Hepatocyte (in vitro differentiated cells): Measurements from ENCODE around the gene THRSP. TPM values are rescaled to one million over a fixed set of nuclear protein-coding genes. Genes with fewer than 3 reads are reported as not detected.

ENCODE experiments used
- DNase-seq: peaks from one replicate; pipeline ENCODE4 v3.0.0-alpha.2; 2016; ENCODE audit warnings: low spot score
- H2AFZ ChIP-seq: fragments of 200-600 bp; sonication (generic); 2 replicates; pipeline ENCODE4 v1.6.0; 2016; ENCODE audit warnings: antibody characterized with exemption, mild to moderate bottlenecking
- H3K27ac ChIP-seq: fragments of 200-600 bp; sonication (generic); 2 replicates; pipeline ENCODE4 v1.5.1; 2016; ENCODE audit warnings: mild to moderate bottlenecking
- H3K27me3 ChIP-seq: fragments of 200-600 bp; sonication (generic); 2 replicates; pipeline ENCODE4 v1.6.1; 2016
- H3K36me3 ChIP-seq: fragments of 200-600 bp; sonication (generic); replicated peaks from 2 replicates; pipeline ENCODE4 v1.5.1; 2016; ENCODE audit warnings: low read depth; ENCODE audit not compliant: insufficient read depth
- H3K4me1 ChIP-seq: fragments of 200-600 bp; sonication (generic); 2 replicates; pipeline ENCODE4 v1.5.1; 2016; ENCODE audit warnings: mild to moderate bottlenecking, moderate library complexity; ENCODE audit not compliant: insufficient read depth
- H3K4me2 ChIP-seq: fragments of 200-600 bp; sonication (generic); 2 replicates; pipeline ENCODE4 v1.6.0; 2016
- H3K4me3 ChIP-seq: fragments of 200-600 bp; sonication (generic); 2 replicates; pipeline ENCODE4 v1.5.1; 2016; ENCODE audit warnings: mild to moderate bottlenecking
- H3K79me2 ChIP-seq: fragments of 200-600 bp; sonication (generic); 2 replicates; pipeline ENCODE4 v1.6.0; 2017; ENCODE audit warnings: mild to moderate bottlenecking
- H3K9me2 ChIP-seq: fragments of 200-600 bp; sonication (generic); replicated peaks from 2 replicates; pipeline ENCODE4 v1.6.0; 2017; ENCODE audit warnings: mild to moderate bottlenecking; ENCODE audit not compliant: insufficient read depth
- H3K9me3 ChIP-seq: fragments of 200-600 bp; sonication (generic); 2 replicates; pipeline ENCODE4 v1.5.1; 2016; ENCODE audit warnings: low read depth, mild to moderate bottlenecking
- H4K20me1 ChIP-seq: fragments of 200-600 bp; sonication (generic); 2 replicates; pipeline ENCODE4 v1.6.0; 2016; ENCODE audit warnings: mild to moderate bottlenecking; ENCODE audit not compliant: insufficient read depth, poor library complexity, severe bottlenecking
- CTCF ChIP-seq: fragments of 200-600 bp; sonication (generic); IDR thresholded peaks from 2 replicates; pipeline ENCODE4 v1.5.1; 2016; ENCODE audit warnings: antibody characterized with exemption, mild to moderate bottlenecking; ENCODE audit not compliant: poor library complexity
- EZH2 ChIP-seq: fragments of 200-600 bp; sonication (generic); IDR thresholded peaks from 2 replicates; pipeline ENCODE4 v1.6.1; 2016; ENCODE audit warnings: antibody characterized with exemption, mild to moderate bottlenecking, borderline replicate concordance
- EZH2phosphoT487 ChIP-seq: fragments of 200-600 bp; sonication (generic); IDR thresholded peaks from one replicate; pipeline ENCODE4 v1.6.1; 2018; ENCODE audit warnings: antibody characterized with exemption, mild to moderate bottlenecking, low read depth, moderate library complexity; ENCODE audit not compliant: unreplicated experiment, severe bottlenecking
- WGBS: methylation state at CpG from one replicate; pipeline ENCODE4 v1.1.6; 2016; ENCODE audit warnings: low lambda C conversion rate; ENCODE audit errors: missing lambda C conversion rate; 5-methylcytosine and 5-hydroxymethylcytosine counted together
- polyA plus RNA-seq: library from polyadenylated mRNA; unstranded; fragments of >200 nt; fragmentation: Nextera tagmentation; extraction: Ambion mirVana; gene quantifications from 2 replicates; pipeline ENCODE4 v1.2.1, GENCODE V29; 2016
- total RNA-seq: library from RNA; depleted of rRNA; stranded (reverse); fragments of >200 nt; gene quantifications from 2 replicates; pipeline ENCODE4 v1.2.3, GENCODE V29; 2014

THRSP gene
- total and polyA plus RNA-seq, 2 experiments from 2014 or later: 0.17 TPM

GRCh38 chr11:78069465-78069864 lies 5.8 kb downstream of the THRSP start:
- no peaks in the 10 kb centered on the region for H3K9me3 ChIP-seq
- TF ChIP-seq EZH2phosphoT487 (no peak), CTCF (no peak), EZH2 (no peak)
- DNase-seq: no peak
- H2AFZ ChIP-seq: no peak overlapping the region
- H4K20me1 ChIP-seq: peaks cover 2% of the 10 kb centered on the region
- H3K9me2 ChIP-seq: no peaks in the 10 kb centered on the region
- WGBS: 84% methylated on average over 2 of the region's 2 CpGs
- no peaks in the 10 kb centered on the region for H3K27me3 ChIP-seq
- H3K4me1 ChIP-seq: peaks cover 5% of the 10 kb centered on the region
- no peak overlapping the region for H3K4me2 ChIP-seq
- H3K79me2 ChIP-seq: peaks cover 40% of the 10 kb centered on the region
- no peak overlapping the region for H3K4me3 ChIP-seq
- no peaks in the 10 kb centered on the region for H3K36me3 ChIP-seq
- H3K27ac ChIP-seq: no peak overlapping the region

DNA sequence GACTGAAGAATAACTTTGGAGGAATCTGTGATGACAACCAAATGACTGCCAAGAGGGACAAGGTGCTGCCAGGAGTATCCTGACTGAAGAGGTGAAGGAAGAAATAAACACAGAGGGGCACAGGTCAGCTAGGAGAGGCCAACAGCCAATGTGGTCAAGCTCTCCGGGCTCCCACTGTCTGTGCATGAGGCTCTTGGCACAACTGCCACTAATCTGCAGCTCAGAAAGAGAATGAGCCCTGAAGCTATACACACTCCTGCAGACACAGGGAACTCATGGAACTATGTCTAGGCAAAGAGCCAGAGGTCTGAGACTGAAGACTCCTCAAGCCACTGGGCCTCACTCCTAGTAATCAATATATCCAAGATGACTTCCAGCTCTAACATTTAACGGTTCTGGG lies 7.0 kb downstream of the THRSP start:
- H3K36me3 ChIP-seq: no peaks in the 10 kb centered on the region
- WGBS: 93% methylated on average over 2 of the region's 2 CpGs
- peaks cover 5% of the 10 kb centered on the region for H3K4me1 ChIP-seq
- peaks cover 51% of the 10 kb centered on the region for H3K79me2 ChIP-seq
- no peaks in the 10 kb centered on the region for H3K9me2 ChIP-seq
- no peak overlapping the region for H3K27ac ChIP-seq
- no peak overlapping the region for H3K4me2 ChIP-seq
- DNase-seq: no peak
- H3K27me3 ChIP-seq: no peaks in the 10 kb centered on the region
- peaks cover 8% of the 10 kb centered on the region for H4K20me1 ChIP-seq
- H3K4me3 ChIP-seq: no peak overlapping the region
- no peaks in the 10 kb centered on the region for H3K9me3 ChIP-seq
- no peak overlapping the region for H2AFZ ChIP-seq
- TF ChIP-seq EZH2phosphoT487: no peak
- no peak for TF ChIP-seq CTCF
- no peak for TF ChIP-seq EZH2

DNA sequence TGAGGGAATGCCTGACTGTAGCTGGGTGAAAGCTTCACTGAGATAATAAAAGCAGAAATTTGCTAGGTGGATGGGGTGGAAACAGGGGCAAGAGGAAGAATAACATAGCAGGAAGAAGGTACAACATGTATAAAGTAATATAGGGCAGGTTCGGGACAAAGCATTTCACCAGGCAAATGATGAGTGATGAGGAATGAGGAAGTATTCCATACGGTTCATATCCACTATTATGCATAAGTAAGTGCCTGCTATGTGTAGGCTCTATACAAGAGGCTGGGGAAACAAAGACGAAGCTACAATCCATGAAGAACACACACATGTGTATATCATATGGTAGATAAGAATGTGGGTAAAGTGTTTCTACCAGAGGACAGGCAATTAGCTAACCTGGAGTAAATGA lies 8.1 kb downstream of the THRSP start:
- H3K27me3 ChIP-seq: no peaks in the 10 kb centered on the region

More for the DNA sequence above, 8.1 kb downstream of the THRSP start:
- peaks cover 62% of the 10 kb centered on the region for H3K79me2 ChIP-seq
- H3K4me2 ChIP-seq: no peak overlapping the region
- H3K36me3 ChIP-seq: no peaks in the 10 kb centered on the region
- H3K9me3 ChIP-seq: no peaks in the 10 kb centered on the region
- 94% methylated on average over 3 of the region's 3 CpGs for WGBS
- H2AFZ ChIP-seq: no peak overlapping the region
- TF ChIP-seq CTCF (no peak), EZH2 (no peak), EZH2phosphoT487 (no peak)
- H3K4me1 ChIP-seq: peaks cover 5% of the 10 kb centered on the region
- no peak overlapping the region for H3K4me3 ChIP-seq
- DNase-seq: no peak
- peaks cover 12% of the 10 kb centered on the region for H4K20me1 ChIP-seq
- no peaks in the 10 kb centered on the region for H3K9me2 ChIP-seq
- H3K27ac ChIP-seq: no peak overlapping the region
